Putamen (tissue), 1 donor: ENCODE measurements around the gene HOXD11.

Experiments used
- DNase-seq: peaks from one replicate; pipeline ENCODE4 v3.0.0-alpha.2; 2016; ENCODE audit warnings: low spot score

Gene HOXD11

DNA sequence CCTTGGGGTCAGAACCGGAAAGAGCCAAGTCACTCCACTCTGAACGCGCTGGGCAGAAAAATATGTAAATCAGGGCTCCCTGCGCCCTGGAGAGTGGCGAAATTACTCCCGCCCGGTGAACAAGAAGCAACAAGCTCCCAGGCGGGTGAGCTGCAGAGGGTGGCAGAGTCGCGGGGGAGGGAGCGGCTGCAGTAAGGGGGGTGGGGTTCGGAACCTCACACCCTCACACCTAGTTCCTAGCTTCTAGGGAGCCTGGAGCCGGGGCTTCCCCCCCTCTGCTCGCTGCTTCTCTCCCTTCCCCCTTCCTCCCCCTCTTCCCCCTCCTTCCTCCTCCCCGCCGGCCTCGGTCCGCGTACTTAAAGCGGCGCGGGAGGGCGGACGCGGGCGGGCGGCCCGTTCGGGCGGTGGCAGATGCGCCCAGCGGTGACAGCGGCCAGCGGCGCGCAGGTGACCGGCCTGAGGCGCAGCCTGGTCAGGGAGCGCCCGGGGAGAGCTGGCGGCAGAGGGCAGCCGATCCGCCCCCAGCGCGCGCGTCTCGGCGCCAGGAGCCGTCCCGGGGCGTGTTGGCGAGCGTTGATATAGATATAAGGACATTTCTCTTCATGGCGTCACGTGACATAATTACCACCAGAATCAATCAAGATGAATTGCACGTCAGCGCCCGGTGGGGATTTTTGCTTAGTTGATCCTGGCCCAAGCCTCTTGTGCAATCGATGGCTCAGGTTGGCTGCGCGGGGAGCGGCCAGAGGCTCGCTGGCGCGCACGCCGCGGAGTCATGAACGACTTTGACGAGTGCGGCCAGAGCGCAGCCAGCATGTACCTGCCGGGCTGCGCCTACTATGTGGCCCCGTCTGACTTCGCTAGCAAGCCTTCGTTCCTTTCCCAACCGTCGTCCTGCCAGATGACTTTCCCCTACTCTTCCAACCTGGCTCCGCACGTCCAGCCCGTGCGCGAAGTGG is at the start of gene HOXD11:
Gene HOXD11, plus strand, starts transcription at position 700 of the 959 bp plus-strand sequence. Its CDS starts 76 bp downstream, at position 776.
- no peak for DNase-seq

DNA sequence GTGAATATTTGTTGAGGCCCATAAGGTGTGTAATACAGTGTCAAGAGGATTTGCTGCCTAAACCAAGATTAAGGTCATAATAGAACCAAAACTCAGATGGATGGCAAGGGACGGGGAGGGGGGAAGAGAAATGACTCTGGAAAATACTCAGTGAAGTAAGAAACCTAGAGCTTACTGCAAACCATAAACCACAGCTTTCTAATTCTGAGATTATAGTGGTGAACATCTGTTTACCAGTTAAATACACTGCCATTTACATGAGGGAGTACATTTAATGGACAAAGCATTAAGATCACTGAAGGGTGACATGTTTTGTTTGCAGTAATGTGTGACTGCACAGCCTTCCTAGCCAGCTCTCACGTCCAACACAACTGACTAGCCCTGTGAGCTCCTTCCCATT is 43.1 kb upstream of the HOXD11 start:
- DNase-seq = no peak

DNA sequence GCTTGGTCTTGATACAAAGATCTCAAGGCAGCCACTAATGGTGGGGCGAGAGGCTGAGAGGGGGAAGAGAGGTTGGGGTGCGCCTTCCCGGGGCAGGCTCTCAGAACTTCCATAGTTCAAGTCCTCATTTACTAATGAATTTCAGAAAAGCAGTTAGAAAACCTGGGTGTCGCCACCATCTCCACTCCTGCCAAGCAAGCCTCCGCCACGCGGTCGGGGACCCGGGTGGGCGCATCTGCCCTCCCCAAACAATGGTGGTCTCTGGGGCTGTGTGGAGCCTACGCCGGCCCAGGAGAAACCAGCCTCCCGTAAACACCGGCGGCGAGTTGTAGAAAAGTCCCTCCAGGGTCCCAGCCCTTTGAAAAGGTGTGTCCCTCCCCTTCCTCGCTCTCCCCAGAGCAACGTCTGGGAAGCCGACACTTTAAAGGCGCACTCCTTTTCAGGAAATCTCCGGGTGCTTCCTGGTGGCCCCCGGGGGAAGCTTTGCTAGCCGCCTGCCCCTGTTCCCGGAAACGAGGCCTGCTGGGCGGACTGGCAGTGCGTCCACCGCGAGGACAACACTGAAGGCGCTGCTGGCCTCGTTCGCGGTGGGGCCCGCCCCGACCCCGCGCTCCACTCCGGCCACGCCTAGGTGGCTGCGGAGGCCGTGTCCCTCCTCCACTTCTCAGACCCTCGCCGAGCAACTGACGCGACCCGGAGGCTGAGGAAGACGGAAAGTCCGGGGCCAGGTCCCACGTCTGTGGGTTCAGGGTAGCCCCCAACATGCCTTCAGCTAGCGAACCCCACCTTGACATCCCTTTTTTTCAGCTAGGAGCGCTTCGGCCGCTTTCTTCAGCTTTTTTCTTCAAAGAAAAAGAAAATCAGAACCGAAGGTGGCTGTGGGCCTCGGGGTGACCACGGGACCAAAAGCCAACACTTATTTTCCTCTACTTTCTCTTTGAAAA is 40.2 kb upstream of the HOXD11 start:
- no peak for DNase-seq

DNA sequence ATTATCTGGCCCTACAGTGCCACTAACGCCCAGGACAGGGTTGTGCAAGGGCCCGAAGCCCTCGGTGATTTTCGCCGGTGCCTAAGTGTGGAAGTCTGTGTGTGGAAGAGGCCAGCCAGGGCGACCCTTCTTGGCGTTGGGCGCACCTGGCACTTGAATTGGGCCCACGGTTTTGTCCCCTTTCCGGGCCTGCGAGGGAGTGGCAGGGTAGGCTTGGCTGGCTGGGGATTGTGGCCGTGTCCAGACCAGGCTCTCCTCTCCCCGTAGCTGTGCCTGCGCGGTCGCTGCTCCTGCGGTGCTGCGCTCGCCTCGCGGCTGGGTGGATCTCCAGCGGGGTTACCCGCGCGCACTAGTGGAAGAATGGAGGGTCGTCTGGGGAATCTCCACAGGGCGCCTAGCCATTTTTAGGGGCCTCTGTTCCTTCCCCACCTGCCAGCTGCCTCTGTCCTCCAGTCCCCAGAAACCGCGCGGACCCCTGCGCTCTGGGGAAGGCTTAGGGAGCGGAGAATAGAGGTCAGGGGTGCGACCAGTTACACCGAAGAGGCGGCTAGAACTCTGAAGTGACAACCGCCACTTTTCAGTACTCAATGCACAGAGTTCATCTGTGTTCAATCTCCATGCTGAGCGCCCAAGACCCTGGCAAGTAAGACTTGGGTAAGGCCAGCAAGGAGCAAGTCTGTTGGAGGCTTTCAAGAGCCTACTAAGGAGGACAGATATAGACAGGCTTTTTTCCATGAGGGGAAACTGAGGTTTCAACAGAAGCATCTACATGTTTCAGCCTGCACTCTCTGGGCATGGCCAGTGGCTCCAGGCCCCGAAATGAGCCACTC is 39.3 kb upstream of the HOXD11 start:
- DNase-seq = no peak

DNA sequence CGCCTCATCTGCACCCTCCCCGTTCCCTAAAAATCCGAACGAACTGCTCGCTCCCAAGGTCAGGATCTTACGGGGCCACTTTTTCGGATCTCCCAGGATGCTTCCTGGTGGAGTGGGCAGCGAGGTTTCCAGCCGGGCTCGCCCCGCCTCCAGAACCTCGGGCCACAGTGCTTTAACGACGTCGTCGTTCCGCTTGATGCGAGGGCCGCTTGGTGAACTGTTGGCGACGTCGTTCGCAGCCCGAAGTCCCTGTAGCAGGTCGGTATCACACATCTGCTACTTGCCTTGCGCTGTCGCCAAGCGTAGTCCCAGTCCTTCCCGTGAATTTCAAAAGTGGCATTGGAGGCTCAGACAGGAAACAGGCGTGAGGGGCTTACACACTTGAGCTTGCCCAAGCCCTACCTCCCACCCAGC is 38.7 kb upstream of the HOXD11 start:
- no peak for DNase-seq

DNA sequence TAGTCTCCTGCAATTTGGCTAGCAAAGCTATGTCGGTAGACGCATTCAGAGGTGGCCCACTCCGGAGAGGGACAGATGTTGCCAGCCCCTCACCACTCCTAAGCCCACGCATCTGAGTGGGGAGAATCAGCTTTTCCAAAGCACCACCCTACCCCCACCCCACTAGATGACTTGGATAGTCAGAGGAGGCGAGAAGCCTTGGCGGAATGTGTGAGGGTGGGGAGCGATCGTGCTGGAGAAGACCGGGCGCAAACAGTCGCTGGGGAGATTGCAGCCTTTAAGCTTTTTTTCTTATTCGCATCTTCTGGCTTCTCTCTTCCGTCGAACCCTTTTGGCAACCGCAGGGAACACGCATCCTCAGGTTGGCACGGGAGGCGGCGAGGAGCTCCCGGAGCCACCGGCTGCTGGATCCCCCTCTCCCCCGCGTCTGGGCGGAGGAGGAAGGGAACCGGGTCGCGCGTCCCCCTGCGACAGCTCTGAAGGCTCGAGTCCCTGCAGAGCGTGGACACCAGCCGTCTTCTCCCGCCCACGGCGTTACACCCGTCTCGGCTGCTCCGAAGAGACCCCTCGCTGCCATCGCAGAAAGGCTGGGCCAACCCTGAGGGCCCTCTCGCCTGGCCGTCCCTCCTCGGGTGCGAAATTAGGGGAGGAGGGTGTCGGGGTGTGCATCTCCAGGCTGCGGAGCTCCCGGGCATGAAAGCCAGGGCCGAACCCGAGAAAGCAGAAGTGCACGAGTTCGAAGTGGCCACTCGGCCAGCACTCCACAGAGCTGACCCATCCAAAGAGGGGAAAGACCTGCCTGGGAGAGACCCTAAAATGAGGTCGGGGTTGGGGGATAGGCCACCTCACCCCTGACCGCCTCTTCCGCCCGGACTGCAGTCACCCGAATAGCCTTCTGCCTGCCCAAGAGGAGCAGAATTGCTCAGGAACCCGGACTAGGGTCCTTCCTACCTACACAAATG is 35.5 kb upstream of the HOXD11 start:
- no peak for DNase-seq

DNA sequence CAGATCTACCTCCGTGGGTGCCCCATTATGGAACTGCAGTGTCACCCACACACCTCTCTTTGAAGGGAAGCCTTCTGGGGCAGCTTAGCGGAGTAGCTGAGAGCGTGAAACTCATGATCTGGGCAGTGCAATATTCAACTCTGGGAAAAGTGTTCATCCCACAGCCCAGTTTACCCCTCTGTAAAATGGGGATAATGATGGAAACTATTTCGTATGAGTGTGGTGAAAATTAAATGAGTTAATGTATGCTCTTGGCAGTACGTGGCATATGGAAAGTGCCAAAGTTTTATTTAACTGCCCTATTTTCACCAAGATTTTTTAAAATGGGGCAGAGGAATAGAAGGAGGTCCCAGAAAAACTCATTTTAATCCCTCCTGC is 34.8 kb upstream of the HOXD11 start:
- DNase-seq = no peak

DNA sequence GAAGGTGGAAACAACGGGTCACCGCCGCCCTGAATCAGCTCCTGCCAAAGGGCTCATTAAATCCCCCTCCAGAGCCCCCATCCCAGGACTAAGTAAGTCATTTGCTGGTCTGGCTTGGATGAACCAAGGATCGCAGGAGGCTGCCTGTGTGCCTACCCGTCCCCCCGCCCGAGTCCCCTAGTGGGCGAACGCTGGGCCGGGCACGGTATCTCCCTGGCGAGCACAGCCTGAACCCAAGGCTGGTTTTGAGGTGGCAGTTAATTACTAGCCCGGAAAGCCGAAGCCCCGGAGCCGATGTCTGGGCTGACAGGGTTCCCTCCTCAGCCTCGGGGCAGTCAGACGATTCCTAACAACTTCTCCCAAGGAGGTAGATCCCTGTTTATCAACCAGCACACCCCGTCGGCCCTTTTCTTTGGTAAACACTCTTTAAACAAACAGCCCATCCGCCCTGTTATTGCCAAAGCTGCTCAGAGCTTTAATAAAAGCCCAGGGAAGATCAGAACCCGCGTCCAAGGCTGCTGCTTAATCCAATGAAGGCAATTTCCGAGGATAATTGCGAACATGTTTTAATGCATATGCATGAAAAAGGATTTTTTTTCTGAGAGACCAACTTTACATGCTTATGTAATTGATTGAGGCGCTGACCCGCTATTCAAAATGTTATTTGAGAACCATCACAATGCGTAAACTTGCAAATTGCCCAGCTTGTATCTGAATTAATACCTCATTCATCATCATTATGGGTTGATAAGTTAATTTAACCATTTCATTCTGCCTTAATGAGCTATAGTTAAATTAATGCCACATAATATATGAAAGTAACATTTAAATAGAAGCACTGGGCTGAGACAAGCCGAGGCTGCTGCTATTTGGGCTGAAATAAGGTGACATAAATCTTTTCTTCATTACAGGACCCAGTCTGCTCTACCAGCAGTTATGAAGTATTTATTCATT is 33.9 kb upstream of the HOXD11 start:
- no peak for DNase-seq

DNA sequence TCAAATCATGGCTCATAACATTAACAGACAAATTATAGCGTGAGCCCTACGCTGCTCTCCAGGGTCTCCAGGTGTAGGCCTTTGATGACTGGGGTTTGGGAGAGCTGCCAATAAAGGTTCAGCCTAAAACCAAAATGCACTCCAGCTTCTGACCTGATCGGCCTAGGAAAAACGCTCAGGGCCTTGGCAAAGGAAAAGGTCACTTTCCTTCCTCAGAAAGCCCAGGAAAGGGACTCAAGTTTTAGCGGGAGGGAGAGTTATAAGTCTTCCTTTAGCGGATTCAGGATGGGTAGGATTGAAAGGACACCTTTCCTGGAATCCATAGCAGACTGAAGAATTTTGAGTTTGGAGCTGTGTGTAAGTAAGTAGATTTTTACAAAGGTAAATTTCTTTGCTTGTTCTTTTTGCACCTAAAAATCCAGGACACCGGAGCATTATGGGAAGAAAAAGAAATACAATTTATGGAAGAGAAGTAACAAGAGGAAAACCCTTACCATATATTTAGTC is 32.1 kb upstream of the HOXD11 start:
- no peak for DNase-seq

DNA sequence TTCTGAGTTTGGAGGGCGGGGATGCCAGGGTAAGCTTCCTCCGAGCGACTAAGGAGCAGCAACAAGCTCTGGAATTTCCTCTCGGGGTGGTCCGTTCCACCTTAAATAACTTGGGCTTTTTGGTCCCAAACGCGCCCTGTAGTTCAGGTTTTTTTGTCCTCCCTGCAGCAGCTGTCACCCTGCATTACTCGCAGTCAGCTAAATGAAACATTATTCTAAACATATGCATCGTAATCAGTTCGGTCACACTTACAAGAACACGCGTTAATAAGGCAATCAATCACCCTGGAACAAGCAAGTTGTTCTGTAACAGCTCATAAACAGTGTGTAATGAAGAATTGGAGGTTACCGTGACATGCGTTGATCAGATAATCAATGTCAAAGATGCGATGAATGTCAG is 31.6 kb upstream of the HOXD11 start:
- no peak for DNase-seq

DNA sequence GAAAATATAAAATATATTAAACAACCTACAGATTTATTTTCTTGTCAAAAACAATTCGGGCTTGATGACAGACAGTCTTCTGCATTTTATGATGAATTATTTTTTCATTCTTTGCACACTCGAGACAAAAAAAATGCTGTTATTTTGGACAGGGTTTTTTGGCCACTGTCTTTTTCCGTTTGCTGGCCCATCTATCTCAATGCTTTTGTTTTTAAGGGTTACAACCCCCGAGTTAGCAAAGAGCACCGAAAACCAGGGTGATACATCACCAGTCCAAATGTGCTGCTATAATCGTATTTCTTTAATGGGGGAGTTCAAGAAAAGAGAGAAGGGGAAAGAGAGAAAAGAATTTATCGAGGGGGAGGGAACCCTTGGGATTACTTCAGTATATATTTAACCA is 31.0 kb upstream of the HOXD11 start:
- DNase-seq = no peak

DNA sequence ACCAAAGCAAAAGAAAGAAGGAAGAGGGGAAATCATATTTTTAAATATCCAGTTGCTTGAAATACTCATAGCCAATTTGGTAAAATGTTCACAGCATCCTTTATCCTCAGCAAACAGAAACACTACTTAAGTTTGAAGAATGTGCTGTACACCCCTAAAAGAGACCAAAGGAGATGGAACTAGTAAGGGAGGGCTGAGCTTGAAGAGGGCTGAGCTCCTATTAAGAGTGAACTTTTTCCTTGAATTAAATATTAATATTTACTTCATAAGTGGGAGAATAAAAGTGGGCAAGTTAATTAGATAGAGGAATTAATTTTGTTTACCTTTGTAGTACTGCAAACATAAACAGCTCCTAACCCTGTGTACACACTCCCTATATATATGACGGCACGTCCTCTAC is 30.3 kb upstream of the HOXD11 start:
- DNase-seq = no peak

DNA sequence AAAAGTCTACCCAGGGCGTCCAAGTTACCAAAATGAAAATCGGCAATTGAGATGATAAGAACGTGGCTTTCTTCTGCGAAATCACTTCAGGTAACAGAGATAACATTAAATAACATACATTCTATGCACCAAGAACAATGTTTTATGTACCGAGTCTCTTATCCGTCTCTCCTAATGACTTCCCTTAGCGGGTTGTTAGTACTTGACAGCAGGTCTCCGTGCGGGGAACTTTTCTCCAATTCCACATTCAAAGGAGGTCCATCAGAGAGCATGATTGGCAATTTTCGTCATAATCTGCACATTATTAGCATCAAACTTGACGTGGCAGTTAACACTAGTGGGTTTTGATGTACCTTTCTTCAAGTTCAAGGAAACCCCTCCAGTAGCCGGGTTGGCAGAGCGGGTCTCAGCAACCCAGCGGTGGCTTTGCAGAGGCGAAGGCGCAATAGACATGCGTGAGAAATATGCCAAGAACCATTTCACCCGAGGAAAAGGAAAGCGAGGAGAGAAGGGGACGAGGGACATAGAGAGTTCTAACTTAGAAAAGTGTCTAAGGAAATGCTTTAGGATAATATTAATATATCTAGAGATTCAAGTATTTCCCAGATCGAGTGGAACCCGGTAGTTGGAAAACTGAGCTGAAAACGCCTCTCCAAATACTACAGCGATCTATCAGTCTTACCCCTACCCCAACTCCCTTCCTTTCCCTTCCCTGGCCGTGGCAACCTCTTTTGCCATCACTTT is 28.4 kb upstream of the HOXD11 start:
- no peak for DNase-seq

DNA sequence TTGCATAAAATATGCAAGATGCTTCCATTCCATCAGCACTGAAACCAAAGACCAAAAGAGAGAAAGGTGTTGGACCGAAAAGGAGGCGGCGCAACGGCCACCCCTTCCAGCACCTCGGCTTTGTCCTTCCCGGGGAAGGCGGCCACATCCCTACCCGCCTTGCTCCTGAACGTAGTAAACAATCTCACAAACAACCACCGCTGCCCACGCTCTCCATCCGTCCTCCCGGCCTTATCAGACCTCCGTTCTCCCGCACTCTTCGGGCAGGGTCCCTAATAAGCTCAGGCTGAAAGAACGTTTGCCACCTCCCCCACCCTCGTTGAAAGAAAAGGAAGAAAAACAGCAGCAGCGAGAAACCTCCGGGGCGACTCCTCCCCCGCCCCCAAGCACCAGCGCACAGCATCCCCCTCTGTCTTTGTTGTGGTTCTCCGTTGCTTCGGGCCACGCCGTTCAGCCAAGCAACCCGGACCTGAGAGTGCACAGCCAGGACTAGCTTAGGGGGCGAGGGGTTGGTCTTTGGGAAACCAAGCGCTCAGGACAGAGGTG is 27.7 kb upstream of the HOXD11 start:
- no peak for DNase-seq

DNA sequence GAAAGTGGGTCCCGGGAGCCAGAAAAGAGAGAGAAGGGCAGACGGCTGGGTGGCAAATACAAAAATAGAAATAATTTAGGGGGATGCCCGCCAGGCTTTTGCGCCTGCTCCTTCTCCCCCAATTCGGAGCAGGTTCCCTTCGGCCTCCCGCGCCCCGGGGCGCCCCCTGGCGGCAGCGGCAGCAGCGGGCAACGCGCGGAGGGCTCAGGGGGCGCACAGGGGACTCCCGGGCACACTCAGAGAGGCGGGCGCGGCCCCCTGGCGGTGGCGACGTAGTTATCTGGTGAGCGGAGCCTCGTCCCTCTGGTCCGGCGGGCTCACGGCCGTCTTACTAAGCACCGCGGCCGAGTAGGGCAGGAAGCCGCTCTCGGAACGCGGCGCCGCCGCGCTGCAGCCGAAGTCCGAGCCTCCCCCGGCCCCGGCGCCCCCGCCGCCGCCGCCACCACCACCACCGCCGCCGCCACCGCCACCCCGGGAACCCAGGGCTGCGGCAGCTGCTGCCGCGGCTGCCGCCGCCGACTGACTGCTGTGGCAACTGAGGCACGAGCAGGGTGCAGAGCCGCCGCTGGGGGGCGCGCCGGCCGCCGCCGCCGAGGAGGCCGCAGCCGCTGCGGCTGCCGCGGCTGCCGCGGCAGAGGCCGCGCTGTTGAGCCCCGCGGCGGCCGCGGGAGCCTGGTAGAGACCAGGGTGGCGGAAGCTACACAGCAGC is 27.1 kb upstream of the HOXD11 start:
- no peak for DNase-seq

DNA sequence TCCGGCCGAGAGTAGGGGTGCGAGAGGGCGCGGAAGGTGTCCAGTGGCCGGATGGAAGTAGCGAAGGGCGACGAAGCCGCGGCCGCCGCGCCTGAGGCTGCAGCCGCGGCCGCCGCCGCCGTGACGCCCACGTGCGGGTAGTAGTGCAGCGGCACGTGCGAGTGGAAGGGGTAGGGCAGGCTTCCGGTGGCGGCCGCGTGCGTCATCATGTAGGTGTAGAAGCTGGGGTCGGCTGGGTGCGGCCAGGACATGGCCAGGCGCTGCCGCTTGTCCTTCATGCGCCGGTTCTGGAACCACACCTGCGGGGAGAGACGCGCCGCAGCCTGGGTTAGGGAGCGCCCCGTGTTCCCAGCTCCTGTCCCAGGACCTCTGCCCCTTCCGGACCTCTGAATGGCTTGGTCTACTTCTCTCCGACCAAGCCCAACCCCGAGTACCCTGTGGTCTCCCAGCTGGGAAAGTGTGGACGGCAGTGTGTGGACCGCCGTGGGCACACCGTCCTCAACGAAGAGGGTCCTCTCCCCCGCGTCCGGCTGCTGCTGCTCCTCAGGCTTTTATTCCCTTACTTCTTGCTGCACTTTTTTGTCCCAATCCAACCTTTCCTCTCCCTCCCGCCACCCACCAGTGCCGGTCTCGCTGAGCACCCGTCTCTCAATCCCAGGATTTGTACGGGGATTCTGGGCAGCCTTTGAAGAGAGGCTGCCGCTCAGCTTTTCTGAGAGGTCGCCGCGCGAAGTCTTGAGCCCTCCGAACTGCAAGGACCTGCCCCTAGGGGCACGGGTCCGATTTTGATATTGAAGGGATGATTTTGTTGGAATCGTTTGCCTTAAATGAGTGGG is 26.3 kb upstream of the HOXD11 start:
- DNase-seq = no peak

DNA sequence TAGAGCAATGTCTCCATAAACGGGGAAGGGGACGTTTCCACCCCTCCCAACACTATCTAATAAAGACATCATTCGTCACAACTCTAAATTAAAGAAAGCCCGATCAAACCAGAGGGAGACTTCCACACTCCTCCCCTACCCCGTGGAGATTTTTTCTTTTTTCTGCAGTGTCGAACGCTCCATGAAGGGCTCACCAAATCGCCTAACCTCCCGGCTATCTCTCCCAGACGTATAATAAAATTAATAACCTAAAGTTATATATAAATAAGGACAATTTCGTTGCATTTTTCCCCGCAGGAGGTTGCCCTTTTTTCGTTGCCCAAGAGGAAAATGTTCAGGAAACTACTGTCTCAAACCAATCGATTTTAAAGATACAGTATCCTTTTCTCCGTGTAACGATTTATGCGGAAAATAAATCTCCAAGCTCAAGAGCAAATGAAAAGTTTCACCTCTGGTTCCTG is 25.7 kb upstream of the HOXD11 start:
- DNase-seq = no peak
